Mucosa of rectum (tissue), 2 donors: Measurements from ENCODE around the gene AREG.

Experiments used
- H3K27ac ChIP-seq, 2 donors: one replicate each; pipeline ENCODE4 v1.7.0; 2013; ENCODE audit warnings: inconsistent platforms in 2 of 2, low read depth in 2 of 2, low read length in 2 of 2
- H3K27me3 ChIP-seq, 2 donors: one replicate each; pipeline ENCODE4 v1.7.0; 2013; ENCODE audit warnings: low read length in 2 of 2; ENCODE audit not compliant: control insufficient read depth in 2 of 2, insufficient read depth in 2 of 2
- H3K36me3 ChIP-seq, 2 donors: one replicate each; pipeline ENCODE4 v1.7.0; 2013; ENCODE audit warnings: low read length in 2 of 2; ENCODE audit not compliant: control insufficient read depth in 2 of 2, insufficient read depth in 2 of 2
- H3K4me1 ChIP-seq, 2 donors: one replicate each; pipeline ENCODE4 v1.7.0; 2013; ENCODE audit warnings: low read length in 2 of 2, mild to moderate bottlenecking in 1 of 2; ENCODE audit not compliant: control insufficient read depth in 2 of 2, insufficient read depth in 2 of 2
- H3K4me3 ChIP-seq, 2 donors: one replicate each; pipeline ENCODE4 v1.7.0; 2013; ENCODE audit warnings: low read length in 2 of 2
- H3K9ac ChIP-seq, 2 donors: one replicate each; pipeline ENCODE4 v1.7.0; 2013; ENCODE audit warnings: low read length in 2 of 2, low read depth in 1 of 2, mild to moderate bottlenecking in 1 of 2
- H3K9me3 ChIP-seq, 2 donors: one replicate each; pipeline ENCODE4 v1.7.0; 2013; ENCODE audit warnings: low read length in 2 of 2; ENCODE audit not compliant: control insufficient read depth in 2 of 2
- donor health status: healthy.
- donor health status: Normal muscosa, but diverticular disease.

AREG gene

DNA sequence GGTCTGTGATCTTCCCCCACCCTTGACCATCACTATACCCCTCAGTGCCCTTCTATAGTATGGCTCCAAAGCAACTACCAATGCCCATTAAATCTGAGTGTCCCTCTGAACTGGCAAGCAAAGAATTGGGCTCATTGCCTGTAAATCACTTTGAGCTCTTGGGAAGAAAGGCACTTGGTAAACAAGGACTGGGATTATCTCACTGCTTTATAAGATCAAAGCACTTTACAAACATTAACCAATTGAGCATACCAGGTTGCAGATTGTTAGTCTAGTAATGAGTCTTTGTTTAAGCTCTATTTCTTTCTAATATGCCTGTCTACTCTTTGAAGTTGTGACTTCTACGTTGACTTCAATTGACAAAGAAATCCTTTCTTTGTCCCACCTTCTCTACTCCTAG is 34.1 kb downstream of the AREG start:
- Histone ChIP-seq H3K27ac (no peak overlapping the region), H3K4me3 (no peak overlapping the region), H3K4me1 (peaks cover 0 to 4% of the 10 kb centered on the region in 2 donors), H3K9me3 (no peaks in the 10 kb centered on the region), H3K36me3 (no peaks in the 10 kb centered on the region), H3K27me3 (peaks cover 0 to 2% of the 10 kb centered on the region in 2 donors), H3K9ac (no peak overlapping the region)

DNA sequence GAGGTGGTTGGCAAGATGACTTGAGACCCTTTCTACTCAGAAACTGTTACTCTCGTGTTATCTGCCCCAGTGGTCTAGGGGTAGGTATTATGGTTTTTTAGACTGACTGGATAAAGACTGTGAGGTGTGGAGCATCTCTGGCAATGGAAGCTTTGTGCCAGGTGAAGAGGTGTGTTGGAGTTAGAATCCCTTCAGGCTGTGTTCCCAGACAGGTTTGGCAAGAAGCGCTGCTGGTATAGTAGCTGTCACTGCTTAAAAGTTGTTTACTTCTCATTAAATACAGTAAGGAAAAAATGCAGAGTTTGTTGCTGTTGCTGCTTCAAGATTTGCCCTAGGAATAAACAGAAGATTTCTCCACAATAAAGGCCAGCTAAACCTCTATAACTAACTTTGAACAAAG is 35.3 kb downstream of the AREG start:
- H3K36me3 ChIP-seq, result no peaks in the 10 kb centered on the region
- peaks cover 0 to 2% of the 10 kb centered on the region in 2 donors for H3K4me1 ChIP-seq
- H3K4me3 ChIP-seq, result no peak overlapping the region
- H3K27ac ChIP-seq, result no peak overlapping the region
- peaks cover 0 to 2% of the 10 kb centered on the region in 2 donors for H3K27me3 ChIP-seq
- H3K9ac ChIP-seq, result no peak overlapping the region
- H3K9me3 ChIP-seq, result no peaks in the 10 kb centered on the region

DNA sequence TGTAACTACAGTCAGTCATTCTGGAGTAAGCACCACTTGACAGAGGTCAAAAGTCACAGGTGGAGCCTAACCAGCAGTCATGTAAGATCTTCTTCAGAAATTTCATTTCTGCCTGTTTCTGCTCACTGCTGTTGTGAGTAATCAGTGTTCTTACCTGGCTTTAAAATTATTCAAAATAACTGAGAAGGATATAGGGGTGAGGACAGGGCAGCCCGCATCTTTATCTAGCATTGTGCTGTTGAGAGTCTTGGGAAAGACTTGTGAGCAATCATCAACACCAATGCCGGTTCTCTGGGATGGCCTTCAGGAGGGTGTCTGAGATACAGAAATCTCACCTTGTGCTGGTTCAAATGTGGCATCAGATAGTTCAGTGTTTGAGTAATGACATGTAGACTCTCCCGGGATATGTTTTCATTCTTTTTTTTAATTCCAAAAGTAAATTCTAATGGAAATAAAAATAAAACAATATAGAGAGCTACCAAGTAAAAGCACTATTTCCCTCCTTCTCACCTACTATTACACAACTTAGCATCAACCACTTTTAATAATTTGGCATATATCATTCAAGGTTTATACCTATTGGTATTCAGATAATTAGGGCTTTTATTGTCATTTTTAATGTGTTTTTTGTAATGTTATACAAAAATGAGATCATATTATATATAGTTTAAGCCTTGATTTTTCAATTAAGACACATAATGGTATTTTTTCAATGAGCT is 37.1 kb downstream of the AREG start:
- Histone ChIP-seq H3K27me3 (peaks cover 0 to 2% of the 10 kb centered on the region in 2 donors), H3K27ac (no peak overlapping the region), H3K9me3 (no peaks in the 10 kb centered on the region), H3K36me3 (no peaks in the 10 kb centered on the region), H3K9ac (no peak overlapping the region), H3K4me1 (no peaks in the 10 kb centered on the region), H3K4me3 (no peak overlapping the region)

DNA sequence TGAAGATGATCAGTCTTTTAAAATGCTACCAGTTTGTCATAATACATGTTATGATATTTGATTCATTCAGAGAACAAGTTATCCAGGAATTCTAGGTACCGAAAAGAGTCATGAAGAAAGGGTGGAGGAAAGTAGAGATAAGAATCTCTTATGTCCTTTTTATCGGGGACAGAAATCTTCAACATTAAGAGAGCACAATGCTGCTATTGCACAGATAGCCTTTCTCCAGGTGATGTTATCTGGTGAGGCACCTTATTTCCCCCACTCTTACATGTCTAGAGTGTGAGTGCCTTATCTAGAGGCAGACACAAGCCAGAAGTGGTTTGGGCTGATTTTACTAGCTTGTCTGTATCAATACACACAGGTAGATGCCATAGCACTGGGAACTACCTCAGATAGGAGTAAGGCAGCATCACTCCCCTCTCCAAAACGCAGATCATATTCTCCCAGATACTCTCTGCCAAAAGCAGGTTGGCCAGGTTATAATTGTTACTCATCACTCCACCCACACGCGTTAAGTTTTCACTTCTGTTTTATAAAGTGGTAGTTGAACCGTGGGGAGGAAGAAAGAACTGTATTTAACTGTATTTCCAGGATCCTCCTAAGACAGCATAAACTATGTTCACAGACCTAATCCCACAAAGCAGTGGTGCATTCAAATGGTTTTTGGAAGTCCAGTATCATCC is 38.4 kb downstream of the AREG start:
- H3K9me3 ChIP-seq, result no peaks in the 10 kb centered on the region
- no peak overlapping the region for H3K27ac ChIP-seq
- no peak overlapping the region for H3K9ac ChIP-seq
- H3K27me3 ChIP-seq, result peaks cover 0 to 2% of the 10 kb centered on the region in 2 donors
- H3K4me3 ChIP-seq, result no peak overlapping the region
- H3K36me3 ChIP-seq, result no peaks in the 10 kb centered on the region
- no peaks in the 10 kb centered on the region for H3K4me1 ChIP-seq

DNA sequence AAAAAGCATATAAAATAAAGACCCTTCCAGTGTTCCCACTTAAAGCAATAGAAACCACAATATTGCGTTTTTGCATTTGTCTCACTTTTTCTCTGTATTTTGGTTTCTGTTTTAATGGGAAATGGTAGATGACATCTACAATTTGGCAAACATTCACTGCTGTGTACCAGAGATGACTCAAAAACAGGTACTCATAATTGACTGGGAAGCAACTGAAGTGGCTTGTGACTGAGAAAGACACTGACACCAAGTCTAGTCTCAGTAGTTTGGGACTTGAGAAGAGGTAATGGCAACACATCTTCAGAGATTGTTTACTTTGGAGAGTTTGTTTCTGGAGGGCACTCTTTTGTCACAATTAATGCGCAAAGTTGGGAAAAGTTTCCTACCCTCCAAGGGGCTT is 42.0 kb downstream of the AREG start:
- no peaks in the 10 kb centered on the region for H3K36me3 ChIP-seq
- no peak overlapping the region for H3K4me3 ChIP-seq
- H3K9ac ChIP-seq, result no peak overlapping the region
- no peaks in the 10 kb centered on the region for H3K27me3 ChIP-seq
- no peaks in the 10 kb centered on the region for H3K4me1 ChIP-seq
- H3K27ac ChIP-seq, result no peak overlapping the region
- no peaks in the 10 kb centered on the region for H3K9me3 ChIP-seq

DNA sequence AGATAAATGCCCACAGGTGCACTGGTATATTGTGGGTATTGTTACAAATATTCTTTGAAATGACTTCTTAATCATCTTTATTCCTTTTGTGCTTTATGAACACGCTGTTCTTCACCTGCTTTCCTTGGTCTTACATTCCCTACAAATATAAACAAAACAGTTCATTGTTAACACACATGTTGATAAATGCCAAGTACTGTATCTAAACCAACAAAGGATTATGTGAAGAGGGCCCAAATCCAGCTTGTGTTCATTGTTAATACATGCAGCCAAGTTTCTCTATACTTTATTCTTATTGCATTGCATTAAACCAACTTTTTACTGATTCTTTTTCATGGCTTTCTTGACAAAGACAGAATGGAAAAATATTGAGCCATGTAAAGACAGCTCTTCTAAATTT is 42.8 kb downstream of the AREG start:
- Histone ChIP-seq H3K4me3 (no peak overlapping the region), H3K36me3 (no peaks in the 10 kb centered on the region), H3K27ac (no peak overlapping the region), H3K4me1 (no peaks in the 10 kb centered on the region), H3K9ac (no peak overlapping the region), H3K9me3 (no peaks in the 10 kb centered on the region), H3K27me3 (no peaks in the 10 kb centered on the region)

DNA sequence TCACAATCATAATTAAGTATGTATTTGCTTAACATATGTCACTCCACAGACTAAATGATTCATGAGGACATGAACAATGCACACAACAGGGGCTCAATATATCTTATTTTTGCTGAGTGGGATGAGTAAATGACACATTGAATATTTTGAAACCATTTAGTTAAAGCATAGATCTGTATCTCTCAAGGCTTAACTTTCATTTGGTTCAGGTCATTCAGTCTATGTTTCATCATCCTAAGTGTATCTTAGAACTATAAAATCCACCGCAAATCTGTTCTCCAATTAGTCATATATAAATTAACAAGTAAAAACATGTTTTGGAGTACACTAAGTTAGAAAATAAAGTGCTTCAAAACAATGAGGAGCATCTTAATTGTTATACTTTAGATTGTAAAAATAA is 45.8 kb downstream of the AREG start:
- no peak overlapping the region for H3K4me3 ChIP-seq
- H3K27ac ChIP-seq, result no peak overlapping the region
- H3K36me3 ChIP-seq, result no peaks in the 10 kb centered on the region
- H3K9me3 ChIP-seq, result no peaks in the 10 kb centered on the region
- no peak overlapping the region for H3K9ac ChIP-seq
- H3K27me3 ChIP-seq, result no peaks in the 10 kb centered on the region
- H3K4me1 ChIP-seq, result no peaks in the 10 kb centered on the region

DNA sequence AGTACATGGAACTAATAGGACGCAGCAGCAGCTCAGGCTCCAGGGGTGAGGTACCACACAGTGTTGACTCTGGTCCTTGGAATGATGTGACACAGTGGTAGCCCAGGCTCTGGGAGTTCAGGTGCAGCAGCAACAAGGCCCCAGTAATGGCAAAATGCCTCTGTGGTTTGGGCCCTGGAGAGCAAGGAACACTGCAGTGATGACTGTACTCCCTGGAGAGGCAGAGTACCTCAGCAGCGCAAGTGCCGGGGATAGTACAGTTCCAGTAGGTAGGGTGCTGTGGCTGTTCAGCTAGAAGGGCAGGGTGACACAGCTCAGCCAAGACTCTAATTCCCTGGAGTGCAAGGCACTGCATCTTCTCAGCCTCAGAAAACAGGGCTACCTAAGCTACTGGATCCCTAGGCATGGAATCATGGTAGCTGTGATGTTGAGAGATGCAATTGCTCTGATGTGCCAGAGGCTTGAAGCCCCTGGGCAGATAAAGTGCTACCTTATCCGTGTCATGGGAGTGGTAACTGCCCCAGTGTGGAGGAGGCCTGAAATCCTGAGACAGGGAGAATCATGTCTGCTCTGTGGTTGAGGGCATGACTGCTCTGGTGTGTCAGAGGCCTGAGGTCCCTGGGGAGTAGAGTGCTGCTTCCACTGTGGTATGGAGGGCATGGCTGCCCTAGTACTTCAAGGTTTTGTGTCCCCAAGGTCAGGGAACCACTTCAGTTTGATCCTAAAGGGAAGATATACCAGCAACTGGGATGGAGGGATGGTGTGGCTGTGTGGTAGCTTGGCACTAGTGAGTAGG is 55.2 kb downstream of the AREG start:
- H3K27ac ChIP-seq, result no peak overlapping the region
- H3K36me3 ChIP-seq, result no peaks in the 10 kb centered on the region
- no peaks in the 10 kb centered on the region for H3K4me1 ChIP-seq
- no peaks in the 10 kb centered on the region for H3K9me3 ChIP-seq
- no peak overlapping the region for H3K9ac ChIP-seq
- H3K4me3 ChIP-seq, result no peak overlapping the region
- H3K27me3 ChIP-seq, result no peaks in the 10 kb centered on the region

DNA sequence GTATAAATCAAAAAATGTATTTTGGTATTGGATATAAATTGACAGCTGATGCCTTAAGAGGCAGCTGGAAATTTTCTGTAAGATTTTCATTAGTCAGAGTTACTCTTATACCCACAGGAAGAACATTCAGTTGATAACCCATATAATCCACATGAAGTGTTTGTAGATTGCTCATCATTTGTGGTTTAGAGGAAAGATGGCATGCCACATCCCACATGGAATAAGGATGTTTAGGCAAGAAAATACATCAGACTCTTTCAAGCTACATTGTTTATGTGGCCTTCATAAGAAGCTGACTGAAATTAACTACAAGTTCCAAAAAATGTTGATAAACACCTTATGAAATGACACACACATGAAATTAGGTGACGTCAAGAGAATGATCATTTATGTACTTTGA is 56.6 kb downstream of the AREG start:
- H3K4me3 ChIP-seq, result no peak overlapping the region
- H3K9ac ChIP-seq, result no peak overlapping the region
- no peak overlapping the region for H3K27ac ChIP-seq
- no peaks in the 10 kb centered on the region for H3K4me1 ChIP-seq
- H3K36me3 ChIP-seq, result no peaks in the 10 kb centered on the region
- H3K27me3 ChIP-seq, result no peaks in the 10 kb centered on the region
- H3K9me3 ChIP-seq, result no peaks in the 10 kb centered on the region

DNA sequence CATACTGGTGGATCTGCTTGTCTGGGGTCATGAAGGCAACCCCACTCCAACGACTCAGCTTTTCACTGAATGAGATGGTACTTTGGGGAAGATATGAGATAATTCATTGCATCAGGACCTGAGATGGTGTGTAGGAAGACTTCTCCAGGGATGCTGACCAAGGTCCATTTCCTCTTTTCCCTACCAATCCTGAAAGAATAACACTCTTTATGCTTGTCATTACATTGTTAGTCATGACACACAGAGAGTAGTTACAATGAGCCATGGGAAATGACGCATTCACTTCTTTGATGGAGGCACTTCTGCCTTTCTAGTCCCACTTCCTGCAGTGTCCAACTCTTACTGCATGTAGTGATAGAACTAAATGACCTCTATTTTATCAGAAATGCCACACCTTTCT is 58.6 kb downstream of the AREG start:
- H3K9me3 ChIP-seq, result no peaks in the 10 kb centered on the region
- no peak overlapping the region for H3K27ac ChIP-seq
- no peak overlapping the region for H3K4me3 ChIP-seq
- no peaks in the 10 kb centered on the region for H3K36me3 ChIP-seq
- no peak overlapping the region for H3K9ac ChIP-seq
- H3K27me3 ChIP-seq, result no peaks in the 10 kb centered on the region
- no peaks in the 10 kb centered on the region for H3K4me1 ChIP-seq
